MM.1S (cell line): ENCODE measurements around the gene SMC5.

Experiments used
- DNase-seq: peaks from one replicate; pipeline ENCODE4 v3.0.0-alpha.2; 2015
- H2AFZ ChIP-seq: fragments of 300-600 bp; sonication (generic); 2 replicates; pipeline ENCODE4 v1.6.0; 2016; ENCODE audit warnings: antibody characterized with exemption, low read length
- H3F3A ChIP-seq: fragments of 300-600 bp; sonication (generic); 2 replicates; pipeline ENCODE4 v1.6.1; 2016; ENCODE audit warnings: mild to moderate bottlenecking, antibody characterized with exemption, low read length, moderate library complexity, mixed read lengths; ENCODE audit not compliant: insufficient read depth
- H3K27ac ChIP-seq: fragments of 300-600 bp; sonication (generic); 2 replicates; pipeline ENCODE4 v1.5.1; 2016; ENCODE audit warnings: mild to moderate bottlenecking, low read length
- H3K27me3 ChIP-seq: fragments of 300-600 bp; sonication (generic); replicated peaks from 2 replicates; pipeline ENCODE4 v1.6.0; 2016; ENCODE audit warnings: low read length; ENCODE audit not compliant: insufficient read depth
- H3K36me3 ChIP-seq: fragments of 300-600 bp; sonication (generic); replicated peaks from 2 replicates; pipeline ENCODE4 v1.6.1; 2016; ENCODE audit warnings: mild to moderate bottlenecking, low read length, mixed read lengths; ENCODE audit not compliant: insufficient read depth
- H3K4me1 ChIP-seq: fragments of 300-600 bp; sonication (generic); 2 replicates; pipeline ENCODE4 v1.6.1; 2016; ENCODE audit warnings: low read length, mixed read lengths
- H3K4me2 ChIP-seq: fragments of 300-600 bp; sonication (generic); 2 replicates; pipeline ENCODE4 v1.6.0; 2016; ENCODE audit warnings: low read depth, low read length
- H3K4me3 ChIP-seq: fragments of 300-600 bp; sonication (generic); 2 replicates; pipeline ENCODE4 v1.5.1; 2016; ENCODE audit warnings: low read length, mixed read lengths
- H3K79me2 ChIP-seq: fragments of 300-600 bp; sonication (generic); 2 replicates; pipeline ENCODE4 v1.6.1; 2016; ENCODE audit warnings: mixed run types, low read length, mixed read lengths
- H3K9ac ChIP-seq: fragments of 300-600 bp; sonication (generic); 2 replicates; pipeline ENCODE4 v1.6.1; 2016; ENCODE audit warnings: low read length, mixed read lengths
- H3K9me2 ChIP-seq: fragments of 300-600 bp; sonication (generic); replicated peaks from 2 replicates; pipeline ENCODE4 v1.6.1; 2016; ENCODE audit warnings: mild to moderate bottlenecking, low read length, mixed read lengths; ENCODE audit not compliant: insufficient read depth
- H3K9me3 ChIP-seq: fragments of 300-600 bp; sonication (generic); replicated peaks from 2 replicates; pipeline ENCODE4 v1.6.1; 2016; ENCODE audit warnings: mild to moderate bottlenecking, low read length, mixed read lengths; ENCODE audit not compliant: insufficient read depth
- H4K20me1 ChIP-seq: fragments of 300-600 bp; sonication (generic); 2 replicates; pipeline ENCODE4 v1.6.1; 2016; ENCODE audit warnings: mild to moderate bottlenecking, low read length, moderate library complexity, mixed read lengths; ENCODE audit not compliant: insufficient read depth
- CTCF ChIP-seq: fragments of 300-600 bp; sonication (generic); IDR thresholded peaks from 2 replicates; pipeline ENCODE4 v1.5.1; 2016; ENCODE audit warnings: antibody characterized with exemption, low read length, mixed read lengths
- EZH2 ChIP-seq: fragments of 300-600 bp; sonication (generic); optimal IDR thresholded peaks from 2 replicates; pipeline ENCODE3; 2017; ENCODE audit warnings: low read depth, mild to moderate bottlenecking, antibody characterized with exemption, low read length, mixed read lengths
- EZH2phosphoT487 ChIP-seq: fragments of 300-600 bp; sonication (generic); IDR thresholded peaks from 2 replicates; pipeline ENCODE4 v1.6.1; 2018; ENCODE audit warnings: antibody characterized with exemption, low read length

The SMC5 gene

GRCh38 chr9:70352356-70352755 lies 93.6 kb downstream of the SMC5 start:
- Histone ChIP-seq H3K4me2 (no peak overlapping the region), H3K4me1 (no peaks in the 10 kb centered on the region), H3K9ac (no peak overlapping the region), H3K27me3 (no peaks in the 10 kb centered on the region), H3K9me2 (no peaks in the 10 kb centered on the region), H4K20me1 (no peaks in the 10 kb centered on the region), H3K36me3 (peaks cover 4% of the 10 kb centered on the region; the same call in 1 of the 2 replicates), H3F3A (no peaks in the 10 kb centered on the region), H2AFZ (no peak overlapping the region), H3K9me3 (no peaks in the 10 kb centered on the region), H3K27ac (no peak overlapping the region), H3K79me2 (no peaks in the 10 kb centered on the region), H3K4me3 (no peak overlapping the region)
- TF ChIP-seq EZH2 (no peak), CTCF (no peak), EZH2phosphoT487 (no peak)
- no peak for DNase-seq

DNA sequence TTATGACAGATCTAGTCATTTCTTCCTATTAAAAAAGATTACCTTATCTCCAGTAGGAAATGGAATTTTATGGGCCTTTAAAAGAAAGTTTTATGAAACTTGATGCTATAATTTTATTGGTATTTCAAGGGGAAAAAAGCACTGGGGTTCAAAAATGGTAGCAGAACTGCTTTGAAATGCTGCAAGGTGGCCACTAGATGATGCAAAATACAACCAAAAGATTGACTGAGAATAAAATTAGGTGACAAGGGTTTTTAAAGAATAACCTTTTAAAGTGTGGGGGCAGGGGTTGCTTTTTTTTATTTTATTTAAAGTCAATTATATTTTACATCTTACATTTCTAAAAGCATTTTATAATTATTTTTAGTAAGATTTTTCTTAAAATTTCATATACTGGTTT lies 94.0 kb downstream of the SMC5 start:
- no peaks in the 10 kb centered on the region for H3K79me2 ChIP-seq
- no peak overlapping the region for H3K4me2 ChIP-seq
- no peak overlapping the region for H3K9ac ChIP-seq
- H3K27me3 ChIP-seq = no peaks in the 10 kb centered on the region
- H3K27ac ChIP-seq = no peak overlapping the region
- no peaks in the 10 kb centered on the region for H3K9me3 ChIP-seq
- TF ChIP-seq CTCF (peak; percentile 19), EZH2 (no peak)
- H3K9me2 ChIP-seq = no peaks in the 10 kb centered on the region
- no peaks in the 10 kb centered on the region for H3F3A ChIP-seq
- no peaks in the 10 kb centered on the region for H3K4me1 ChIP-seq
- DNase-seq = no peak
- H3K4me3 ChIP-seq = no peak overlapping the region
- no peaks in the 10 kb centered on the region for H4K20me1 ChIP-seq
- H2AFZ ChIP-seq = no peak overlapping the region
- peaks cover 4% of the 10 kb centered on the region; the same call in 1 of the 2 replicates for H3K36me3 ChIP-seq

DNA sequence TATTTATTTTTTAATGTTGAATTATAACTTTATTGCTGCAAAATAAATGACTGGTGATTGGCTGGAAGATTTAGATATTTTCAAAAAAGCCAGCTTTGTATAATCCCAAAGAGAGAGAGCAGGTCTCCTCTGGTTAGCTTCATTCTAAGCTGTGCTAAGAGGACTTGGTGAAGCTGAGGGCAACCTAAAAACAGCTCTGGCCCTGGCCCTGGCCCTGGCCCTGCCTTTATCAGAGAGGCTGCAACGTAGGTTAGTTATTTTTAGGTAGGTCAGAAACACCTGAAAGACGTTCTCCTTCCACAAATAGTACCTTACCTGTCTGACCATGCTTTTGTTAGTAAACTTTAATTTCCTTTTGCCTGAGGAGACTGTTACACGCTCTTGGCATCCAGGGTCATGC lies 97.0 kb downstream of the SMC5 start:
- Histone ChIP-seq H3K4me3 (no peak overlapping the region), H3K9ac (no peak overlapping the region), H3K79me2 (no peaks in the 10 kb centered on the region), H3K27me3 (no peaks in the 10 kb centered on the region), H3K9me2 (no peaks in the 10 kb centered on the region), H3K36me3 (no peaks in the 10 kb centered on the region), H3K4me2 (no peak overlapping the region), H2AFZ (no peak overlapping the region), H3F3A (no peaks in the 10 kb centered on the region), H4K20me1 (no peaks in the 10 kb centered on the region), H3K4me1 (no peaks in the 10 kb centered on the region), H3K9me3 (no peaks in the 10 kb centered on the region), H3K27ac (no peak overlapping the region)
- no peak for TF ChIP-seq EZH2phosphoT487
- TF ChIP-seq CTCF = no peak
- TF ChIP-seq EZH2 = no peak
- DNase-seq = no peak

- Histone ChIP-seq H3K9me3 (no peaks in the 10 kb centered on the region), H3F3A (no peaks in the 10 kb centered on the region), H4K20me1 (no peaks in the 10 kb centered on the region), H3K4me2 (no peak overlapping the region), H3K4me3 (no peak overlapping the region), H3K9me2 (no peaks in the 10 kb centered on the region), H2AFZ (no peak overlapping the region), H3K36me3 (no peaks in the 10 kb centered on the region), H3K27ac (no peak overlapping the region), H3K27me3 (no peaks in the 10 kb centered on the region), H3K79me2 (no peaks in the 10 kb centered on the region), H3K9ac (no peak overlapping the region), H3K4me1 (no peaks in the 10 kb centered on the region)
- DNase-seq = no peak
- TF ChIP-seq CTCF = no peak
- TF ChIP-seq EZH2phosphoT487 = no peak
- TF ChIP-seq EZH2 = no peak
Observed at GRCh38 chr9:70362952-70363351, 104.2 kb downstream of the SMC5 start.
